ENCODE measurements around the gene DERL3.

DNA sequence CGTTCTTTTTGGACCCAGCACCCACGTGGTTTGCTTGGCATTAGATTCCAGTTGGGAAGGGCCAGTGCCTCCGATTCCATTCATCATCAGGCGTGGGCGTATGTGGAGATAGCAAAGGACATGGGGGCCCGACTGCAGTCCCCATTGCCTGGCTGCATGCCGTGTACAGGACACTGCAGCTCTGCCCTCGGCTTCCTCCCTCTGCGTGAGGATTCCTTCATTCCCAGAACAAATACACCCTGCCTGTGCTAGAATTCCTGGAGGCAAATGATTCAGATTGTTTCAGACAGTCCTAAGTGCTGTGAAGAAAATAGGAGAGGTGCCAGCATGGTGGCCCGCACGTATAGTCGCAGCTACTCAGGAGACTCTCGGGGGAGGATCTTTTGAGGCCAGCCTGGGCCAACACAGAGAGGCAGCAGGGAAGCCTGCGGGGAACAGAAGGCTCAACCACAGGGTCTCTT, 15.4 kb downstream of the DERL3 start:
- TF ChIP-seq, protein P1, sequence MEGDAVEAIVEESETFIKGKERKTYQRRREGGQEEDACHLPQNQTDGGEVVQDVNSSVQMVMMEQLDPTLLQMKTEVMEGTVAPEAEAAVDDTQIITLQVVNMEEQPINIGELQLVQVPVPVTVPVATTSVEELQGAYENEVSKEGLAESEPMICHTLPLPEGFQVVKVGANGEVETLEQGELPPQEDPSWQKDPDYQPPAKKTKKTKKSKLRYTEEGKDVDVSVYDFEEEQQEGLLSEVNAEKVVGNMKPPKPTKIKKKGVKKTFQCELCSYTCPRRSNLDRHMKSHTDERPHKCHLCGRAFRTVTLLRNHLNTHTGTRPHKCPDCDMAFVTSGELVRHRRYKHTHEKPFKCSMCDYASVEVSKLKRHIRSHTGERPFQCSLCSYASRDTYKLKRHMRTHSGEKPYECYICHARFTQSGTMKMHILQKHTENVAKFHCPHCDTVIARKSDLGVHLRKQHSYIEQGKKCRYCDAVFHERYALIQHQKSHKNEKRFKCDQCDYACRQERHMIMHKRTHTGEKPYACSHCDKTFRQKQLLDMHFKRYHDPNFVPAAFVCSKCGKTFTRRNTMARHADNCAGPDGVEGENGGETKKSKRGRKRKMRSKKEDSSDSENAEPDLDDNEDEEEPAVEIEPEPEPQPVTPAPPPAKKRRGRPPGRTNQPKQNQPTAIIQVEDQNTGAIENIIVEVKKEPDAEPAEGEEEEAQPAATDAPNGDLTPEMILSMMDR (conservative IDR thresholded peaks at IDR 0.05; ENCODE audit: low read length) = no peak
- no peak for TF ChIP-seq EZH2phosphoT487 (IDR thresholded peaks at IDR 0.05; ENCODE audit: borderline replicate concordance)
